Lung microvascular endothelial cell (primary cell): ENCODE data around the gene PWP1. TPM values are rescaled to one million over a fixed set of nuclear protein-coding genes. Genes with fewer than 3 reads are reported as not detected.
"Not testable (repeated sequence)": the region's sequence is repeated elsewhere in the genome, so short reads cannot be mapped to it uniquely, and the experiment has no call there.

ENCODE experiments used
- DNase-seq, 2 donors: peaks; one replicate each; pipeline versions ENCODE4 v3.0.0 to v3.0.0-alpha.2; 2010; ENCODE audit warnings: low read depth in 2 of 2
- total RNA-seq: library from RNA; depleted of rRNA; stranded (reverse); fragments of >200 nt; gene quantifications from 2 replicates; pipeline ENCODE4 v1.2.1, GENCODE V29; 2014

Gene PWP1
- total RNA-seq, 1 donor from 2014 or later: 49.2 TPM

DNA sequence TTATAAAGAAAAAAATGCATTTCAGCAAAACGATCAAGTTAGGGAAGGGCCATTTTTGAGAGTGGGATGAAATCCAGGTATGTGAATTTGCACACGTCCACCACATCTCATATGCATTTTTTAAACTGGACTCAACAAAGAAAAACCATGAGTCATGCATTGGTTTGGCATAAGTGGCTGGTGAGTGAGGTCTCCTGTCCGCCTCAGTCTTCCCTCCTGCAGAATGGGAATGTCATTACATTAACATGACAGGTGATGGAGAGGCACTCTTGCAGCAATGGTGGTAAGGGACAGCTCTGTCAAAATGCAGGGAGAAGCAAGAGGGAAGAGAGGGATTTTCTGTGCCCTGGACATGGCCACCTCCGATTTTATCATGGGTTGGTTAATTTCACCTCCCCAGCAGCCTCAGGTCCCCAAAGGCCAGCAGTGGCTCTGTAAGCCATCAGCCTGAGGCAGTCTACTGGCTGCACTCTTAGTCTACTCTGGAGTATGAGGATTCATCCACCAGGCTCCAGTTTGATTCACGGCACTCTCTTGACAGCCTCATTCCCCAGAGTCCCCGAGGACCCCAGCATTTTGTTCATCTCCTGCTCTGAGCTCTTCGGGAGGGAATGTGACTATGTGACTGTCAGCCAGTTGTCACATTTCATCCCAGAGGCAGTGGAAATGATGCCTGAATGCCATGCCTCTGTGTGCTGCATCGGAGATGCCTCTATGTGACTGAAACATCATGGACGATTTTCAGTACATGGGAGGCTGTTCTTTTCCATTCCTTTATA is 17.1 kb upstream of the PWP1 start:
- DNase-seq: no peak

- DNase-seq: no peak
Observed at GRCh38 chr12:107669946-107670345, 15.7 kb upstream of the PWP1 start.

DNA sequence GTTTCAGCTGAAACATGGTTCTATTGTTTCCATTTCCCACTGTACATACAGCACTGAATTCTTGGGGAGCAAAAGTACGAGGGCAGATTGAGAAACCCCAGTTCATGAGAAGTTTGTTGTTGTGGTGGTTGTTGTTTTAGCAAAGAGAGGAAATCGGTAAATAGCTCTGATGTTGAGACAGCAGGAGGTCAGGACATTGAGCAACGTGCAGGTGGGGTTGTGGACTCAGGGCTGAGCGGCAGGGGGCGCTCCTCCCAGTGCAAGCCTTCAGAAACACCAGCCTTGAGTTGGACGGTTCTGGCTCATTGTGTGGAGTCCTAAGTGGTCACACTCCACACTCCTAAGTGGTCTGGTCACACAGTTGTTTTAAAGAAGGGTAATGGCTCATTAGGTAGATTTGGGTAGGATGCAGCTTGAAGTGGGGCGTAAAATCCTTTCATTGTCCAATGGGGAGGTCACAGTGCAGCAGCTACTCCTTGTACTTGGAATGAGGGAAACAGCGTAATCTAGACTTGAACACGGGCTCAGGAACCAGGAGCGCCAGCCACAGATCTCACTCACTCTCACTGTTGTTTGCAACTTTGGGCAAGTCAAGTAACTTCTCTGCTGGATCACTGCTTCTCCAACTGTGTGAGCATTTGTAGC is 14.5 kb upstream of the PWP1 start:
- DNase-seq: peak; percentile 45 to 53

GRCh38 chr12:107677671-107678070 is 7.9 kb upstream of the PWP1 start:
- no peak for DNase-seq

- DNase-seq: no peak
Observed at GRCh38 chr12:107679336-107679735, 6.3 kb upstream of the PWP1 start.

DNA sequence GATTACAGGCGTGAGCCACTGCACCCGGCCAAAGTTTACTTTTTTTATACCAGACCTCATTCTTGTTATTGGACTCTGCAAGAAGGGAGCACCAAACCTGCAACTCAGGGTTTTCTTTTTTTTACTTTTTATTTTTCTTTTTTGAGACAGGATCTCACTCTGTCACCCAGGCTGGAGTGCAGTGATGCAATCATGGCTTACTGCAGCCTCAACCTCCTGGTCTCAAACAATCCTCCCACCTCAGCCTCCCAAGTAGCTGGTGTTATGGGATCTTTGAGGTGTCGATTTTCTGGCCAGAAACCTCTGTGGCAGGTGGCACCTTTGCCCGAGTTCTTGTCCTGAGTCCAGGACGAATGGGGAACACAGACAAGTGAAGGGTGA is 4.2 kb upstream of the PWP1 start:
- DNase-seq: no peak

DNA sequence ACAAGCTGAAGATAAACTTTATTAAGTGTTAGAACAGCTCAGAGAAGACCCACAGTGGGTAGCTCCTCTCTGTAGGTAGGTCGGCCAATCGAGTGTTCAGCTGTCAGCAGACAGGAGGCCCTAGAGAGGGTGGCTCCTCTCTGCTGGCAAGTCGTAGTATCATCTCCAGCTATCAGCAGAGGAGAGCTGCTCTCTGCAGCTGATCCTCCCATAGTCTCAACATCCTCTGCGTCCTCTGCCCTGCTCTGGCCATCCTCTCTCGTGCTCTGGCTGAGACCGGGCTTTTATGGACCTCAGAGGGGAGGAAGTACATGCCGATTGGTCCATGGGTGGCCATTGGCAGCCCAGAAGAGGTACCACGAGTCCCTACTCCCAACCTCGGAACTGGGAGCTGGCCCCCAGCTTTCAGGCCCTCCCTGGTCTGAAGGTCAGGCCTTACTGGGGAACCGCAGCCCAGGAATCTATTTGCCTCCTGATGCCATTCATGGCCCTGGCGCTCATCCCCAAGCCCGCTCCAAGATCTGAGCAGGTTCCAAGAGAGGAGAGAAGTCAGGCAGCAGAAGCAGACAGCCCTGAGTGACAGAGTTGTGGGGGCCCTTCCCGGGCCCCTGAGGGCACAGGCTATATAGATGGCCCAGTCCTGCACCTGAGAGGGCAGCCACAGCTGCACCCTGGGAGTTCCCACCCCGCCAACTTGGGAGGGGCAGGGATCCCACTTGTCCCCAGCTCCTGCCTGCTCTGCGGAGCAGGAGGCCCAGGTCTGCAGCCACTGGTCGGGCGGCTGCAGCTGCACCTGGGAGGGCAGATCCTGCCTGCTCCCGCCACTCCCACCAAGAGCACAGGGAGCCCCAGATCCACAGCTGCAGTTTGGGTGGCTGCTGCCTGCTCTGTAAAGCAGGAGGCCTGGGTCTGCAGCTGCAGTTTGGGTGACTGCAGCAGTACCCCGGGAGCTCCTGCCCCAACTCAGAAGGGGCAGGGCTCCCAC is 3.5 kb upstream of the PWP1 start:
- DNase-seq: no peak

DNA sequence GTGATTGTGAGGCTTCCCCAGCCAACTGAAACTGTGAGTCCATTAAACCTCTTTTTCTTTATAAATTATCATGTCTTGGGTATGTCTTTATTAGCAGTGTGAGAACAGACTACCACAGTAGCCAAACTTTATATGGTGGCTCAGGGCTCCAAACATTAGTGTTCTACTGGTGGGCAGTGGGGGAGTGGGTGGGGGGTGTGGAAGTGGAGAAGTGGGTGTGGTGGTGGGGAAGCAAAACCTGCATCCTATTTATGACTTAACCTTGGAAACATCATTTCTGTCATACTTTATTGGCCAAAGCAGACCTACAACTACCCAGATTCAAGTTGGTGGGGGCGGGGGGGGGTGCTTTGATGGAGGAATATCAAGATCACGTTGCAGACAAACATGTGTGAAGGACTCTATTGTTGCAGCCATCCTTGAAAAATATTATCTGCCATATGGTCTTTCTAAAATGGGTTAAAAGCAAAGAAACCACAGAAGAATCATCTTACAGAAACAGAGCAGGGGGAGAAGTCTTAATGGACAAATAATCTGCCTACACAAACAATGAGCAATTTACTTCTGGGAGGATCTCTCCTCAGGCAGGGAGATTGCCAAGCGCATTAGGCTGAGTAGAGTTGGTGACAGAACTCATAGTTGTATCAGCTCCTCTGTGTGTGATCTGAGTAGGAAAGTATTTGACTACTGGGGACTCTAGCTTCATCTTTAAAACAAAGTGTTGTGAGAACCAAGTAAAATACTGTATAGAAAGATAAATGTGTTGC is 1.4 kb upstream of the PWP1 start:
- no peak for DNase-seq

DNA sequence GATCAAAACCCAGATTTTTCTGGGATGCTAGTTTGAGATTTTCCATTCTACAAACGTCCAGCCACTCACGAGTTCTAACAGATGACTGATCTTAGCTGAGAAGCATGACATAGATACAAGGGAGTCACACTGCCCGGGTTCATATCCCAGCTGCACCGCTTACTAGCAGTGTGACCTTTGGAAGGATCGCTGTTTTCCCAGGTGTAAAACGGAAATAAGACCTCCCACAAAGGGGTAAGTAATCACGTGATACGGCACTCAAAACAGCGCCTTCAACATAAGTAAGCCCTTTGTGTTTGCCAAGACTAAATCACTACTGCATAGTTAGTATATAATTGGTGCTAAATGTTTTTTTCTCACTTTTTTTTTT is 624 bp upstream of the PWP1 start:
- peak; percentile 20 to 42 for DNase-seq

- DNase-seq: peak; percentile 35 to 54
Observed at GRCh38 chr12:107695772-107696171, 10.2 kb downstream of the PWP1 start.

DNA sequence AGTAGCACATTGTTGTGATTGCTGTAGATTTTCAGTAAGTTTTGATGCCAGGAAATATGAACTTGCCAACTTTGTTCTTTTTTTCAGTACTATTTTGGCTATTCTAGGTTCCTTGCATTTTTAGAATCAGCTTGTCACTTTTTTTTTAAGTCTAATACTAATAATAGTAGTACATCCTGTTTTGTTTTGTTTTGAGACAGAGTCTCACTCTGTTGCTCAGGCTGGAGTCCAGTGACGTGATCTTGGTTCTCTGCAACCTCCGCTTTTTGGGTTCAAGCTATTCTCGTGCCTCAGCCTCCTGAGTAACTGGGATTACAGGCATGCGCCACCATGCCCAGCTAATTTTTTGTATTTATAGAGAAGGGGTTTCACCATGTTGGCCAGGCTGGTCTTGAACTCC is 16.5 kb downstream of the PWP1 start:
- DNase-seq: no peak

GRCh38 chr12:107704041-107704440 is 18.4 kb downstream of the PWP1 start:
- DNase-seq: no peak

DNA sequence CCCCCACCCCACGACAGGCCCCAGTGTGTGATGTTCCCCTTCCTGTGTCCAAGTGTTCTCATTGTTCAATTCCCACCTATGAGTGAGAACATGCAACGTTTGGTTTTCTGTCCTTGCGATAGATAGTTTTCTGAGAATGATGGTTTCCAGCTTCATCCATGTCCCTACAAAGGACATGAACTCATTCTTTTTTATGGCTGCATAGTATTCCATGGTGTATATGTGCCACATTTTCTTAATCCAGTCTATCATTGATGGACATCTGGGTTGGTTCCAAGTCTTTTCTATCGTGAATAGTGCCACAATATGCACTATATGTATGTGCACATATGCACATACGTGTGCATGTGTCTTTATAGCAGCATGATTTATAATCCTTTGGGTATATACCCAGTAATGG is 19.9 kb downstream of the PWP1 start:
- DNase-seq: not testable (repeated sequence)

- no peak for DNase-seq
Observed at GRCh38 chr12:107715780-107716179, 30.2 kb downstream of the PWP1 start.

- DNase-seq: no peak
Observed at GRCh38 chr12:107718606-107719005, 33.0 kb downstream of the PWP1 start.

DNA sequence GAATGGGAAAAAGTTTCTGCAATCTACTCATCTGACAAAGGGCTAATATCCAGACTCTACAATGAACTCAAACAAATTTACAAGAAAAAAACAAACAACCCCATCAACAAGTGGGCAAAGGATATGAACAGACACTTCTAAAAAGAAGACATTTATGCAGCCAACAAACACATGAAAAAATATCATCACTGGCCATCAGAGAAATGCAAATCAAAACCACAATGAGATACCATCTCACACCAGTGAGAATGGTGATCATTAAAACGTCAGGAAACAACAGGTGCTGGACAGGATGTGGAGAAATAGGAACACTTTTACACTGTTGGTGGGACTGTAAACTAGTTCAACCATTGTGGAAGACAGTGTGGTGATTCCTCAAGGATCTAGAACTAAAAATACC is 41.7 kb downstream of the PWP1 start:
- DNase-seq: not testable (repeated sequence)

DNA sequence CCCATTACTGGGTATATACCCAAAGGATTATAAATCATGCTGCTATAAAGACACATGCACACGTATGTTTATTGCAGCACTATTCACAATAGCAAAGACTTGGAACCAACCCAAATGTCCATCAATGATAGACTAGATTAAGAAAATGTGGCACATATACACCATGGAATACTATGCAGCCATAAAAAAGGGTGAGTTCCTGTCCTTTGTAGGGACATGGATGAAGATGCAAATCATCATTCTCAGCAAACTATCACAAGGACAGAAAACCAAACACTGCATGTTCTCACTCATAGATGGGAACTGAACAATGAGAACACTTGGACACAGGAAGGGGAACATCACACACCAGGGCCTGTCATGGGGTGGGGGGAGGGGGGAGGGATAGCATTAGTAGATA is 42.1 kb downstream of the PWP1 start:
- DNase-seq: not testable (repeated sequence)

- no peak for DNase-seq
Observed at GRCh38 chr12:107730618-107731341, 45.2 kb downstream of the PWP1 start.

GRCh38 chr12:107731366-107731765 is 45.8 kb downstream of the PWP1 start:
- DNase-seq: peak in 1 of 2 donors; percentile 35

DNA sequence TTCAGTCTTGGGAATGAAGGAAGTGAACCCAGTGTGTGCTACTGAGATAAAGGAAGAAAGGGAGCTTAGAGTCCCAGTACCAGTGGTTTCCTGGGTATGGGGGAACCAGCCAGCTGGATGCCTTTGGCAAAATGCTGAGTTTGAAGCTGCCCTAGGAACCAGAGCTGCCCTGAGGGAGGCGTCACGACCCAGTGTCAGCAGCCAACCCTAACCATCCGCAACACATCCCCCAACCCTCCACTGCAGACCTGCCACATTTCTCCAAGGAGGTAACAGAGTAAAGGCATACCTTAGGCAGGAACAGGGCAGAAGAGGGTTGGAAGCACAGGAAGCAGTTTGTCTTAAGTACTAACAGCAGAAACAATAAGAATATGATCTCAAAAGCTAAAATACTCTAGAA is 46.8 kb downstream of the PWP1 start:
- no peak for DNase-seq

DNA sequence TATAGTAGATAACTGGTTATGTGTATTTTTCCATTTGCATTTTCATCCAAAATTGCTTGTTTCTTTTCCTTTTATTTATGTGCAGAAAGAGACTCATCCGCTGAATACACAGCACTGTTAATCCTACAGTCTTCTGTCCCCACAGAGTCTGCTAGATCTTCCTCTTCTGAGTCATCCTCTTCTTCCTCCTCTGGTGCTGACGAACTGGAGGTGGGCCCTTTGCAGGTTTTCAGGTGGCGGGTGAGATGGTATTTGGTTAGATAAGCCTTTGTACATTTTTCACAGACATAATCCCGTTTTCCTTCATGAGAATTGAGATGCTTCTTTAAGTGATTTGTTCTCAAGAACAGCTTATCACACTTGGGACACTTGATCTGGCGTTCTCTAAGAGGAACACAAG is 48.5 kb downstream of the PWP1 start:
- DNase-seq: no peak
